GM12872 (cell line): ENCODE results near the gene PLCB1.

Experiments
- TF ChIP-seq, protein P1 (sequence below): IDR thresholded peaks from 3 replicates; pipeline ENCODE4 v1.5.1; 2011; ENCODE audit warnings: low read depth, mild to moderate bottlenecking, low read length, moderate library complexity; ENCODE audit not compliant: insufficient read depth

PLCB1 gene

DNA sequence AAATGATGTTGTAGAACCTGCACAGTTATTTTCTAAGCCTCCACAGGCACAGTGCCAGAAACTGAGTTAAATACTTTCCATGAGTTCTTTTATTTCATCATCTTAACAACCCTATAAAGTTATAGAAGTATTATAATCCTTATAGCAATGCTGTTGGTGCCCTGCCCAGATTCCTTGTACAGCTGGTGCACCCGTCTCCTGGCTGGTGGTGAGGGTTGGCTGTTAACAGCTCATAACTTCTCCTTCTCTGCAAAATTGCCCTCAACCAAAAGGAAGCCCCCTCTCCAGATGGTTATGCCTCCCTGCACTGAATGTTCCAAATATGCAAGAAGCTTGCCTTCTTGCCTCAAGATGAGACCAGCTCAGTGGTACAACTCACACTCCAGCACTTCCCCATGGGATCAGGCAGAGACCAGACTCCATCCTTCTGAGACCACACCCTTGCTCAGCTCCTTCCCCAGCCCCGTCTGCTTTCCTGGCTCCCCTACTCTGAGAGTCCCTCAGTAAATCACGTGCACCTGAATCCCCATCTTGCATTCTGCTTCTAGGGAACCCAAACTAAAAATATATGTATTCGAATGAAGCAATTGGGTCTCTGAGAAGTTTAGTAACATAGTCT, 632.4 kb downstream of the PLCB1 start:
- TF ChIP-seq, protein P1, sequence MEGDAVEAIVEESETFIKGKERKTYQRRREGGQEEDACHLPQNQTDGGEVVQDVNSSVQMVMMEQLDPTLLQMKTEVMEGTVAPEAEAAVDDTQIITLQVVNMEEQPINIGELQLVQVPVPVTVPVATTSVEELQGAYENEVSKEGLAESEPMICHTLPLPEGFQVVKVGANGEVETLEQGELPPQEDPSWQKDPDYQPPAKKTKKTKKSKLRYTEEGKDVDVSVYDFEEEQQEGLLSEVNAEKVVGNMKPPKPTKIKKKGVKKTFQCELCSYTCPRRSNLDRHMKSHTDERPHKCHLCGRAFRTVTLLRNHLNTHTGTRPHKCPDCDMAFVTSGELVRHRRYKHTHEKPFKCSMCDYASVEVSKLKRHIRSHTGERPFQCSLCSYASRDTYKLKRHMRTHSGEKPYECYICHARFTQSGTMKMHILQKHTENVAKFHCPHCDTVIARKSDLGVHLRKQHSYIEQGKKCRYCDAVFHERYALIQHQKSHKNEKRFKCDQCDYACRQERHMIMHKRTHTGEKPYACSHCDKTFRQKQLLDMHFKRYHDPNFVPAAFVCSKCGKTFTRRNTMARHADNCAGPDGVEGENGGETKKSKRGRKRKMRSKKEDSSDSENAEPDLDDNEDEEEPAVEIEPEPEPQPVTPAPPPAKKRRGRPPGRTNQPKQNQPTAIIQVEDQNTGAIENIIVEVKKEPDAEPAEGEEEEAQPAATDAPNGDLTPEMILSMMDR = no peak

DNA sequence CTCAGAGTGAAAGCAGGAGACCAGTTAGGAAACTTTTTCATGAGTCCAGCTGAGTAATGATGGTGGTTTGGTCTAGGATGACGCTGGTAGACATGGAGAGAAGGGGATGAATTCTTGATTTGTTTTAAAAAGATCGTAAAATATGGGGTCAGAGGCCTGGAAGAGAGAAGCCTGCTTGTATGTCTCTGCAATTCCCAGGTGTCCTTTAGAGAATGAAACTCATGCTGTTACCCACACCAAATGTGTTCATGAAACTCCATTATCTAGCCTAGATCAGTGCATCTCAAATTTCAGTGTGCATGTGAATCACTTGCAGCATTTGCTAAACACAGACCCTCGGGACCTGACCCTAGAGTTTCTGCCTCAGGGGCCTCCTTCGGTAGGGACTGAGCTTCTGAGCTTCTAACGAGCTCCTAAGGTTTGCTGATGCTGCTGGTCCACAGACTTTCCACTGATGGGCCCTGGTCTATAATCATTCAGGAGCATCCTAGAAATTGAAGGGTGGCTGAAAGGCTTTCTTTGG, 634.9 kb downstream of the PLCB1 start:
- TF ChIP-seq, protein P1 = no peak

GRCh38 chr20:8774412-8774811, 642.3 kb downstream of the PLCB1 start:
- TF ChIP-seq, protein P1 = no peak

DNA sequence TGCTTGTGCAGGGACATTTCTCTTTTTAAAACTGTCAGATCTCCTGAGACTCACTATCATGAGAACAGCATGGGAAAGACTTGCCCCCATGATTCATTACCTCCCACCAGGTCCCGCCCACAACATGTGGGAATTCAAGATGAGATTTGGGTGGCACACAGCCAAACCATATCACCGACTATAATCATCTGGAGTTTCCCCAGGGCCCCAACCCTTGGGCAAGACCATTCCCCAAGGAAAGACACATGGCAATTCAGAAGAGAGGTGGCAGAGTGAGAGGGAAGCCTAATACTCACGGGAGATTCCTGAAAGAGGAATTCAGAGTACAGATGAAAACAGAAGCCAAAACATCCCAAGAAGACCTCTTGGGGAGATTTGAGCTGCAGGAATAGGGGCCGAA, 645.8 kb downstream of the PLCB1 start:
- TF ChIP-seq, protein P1 = no peak

DNA sequence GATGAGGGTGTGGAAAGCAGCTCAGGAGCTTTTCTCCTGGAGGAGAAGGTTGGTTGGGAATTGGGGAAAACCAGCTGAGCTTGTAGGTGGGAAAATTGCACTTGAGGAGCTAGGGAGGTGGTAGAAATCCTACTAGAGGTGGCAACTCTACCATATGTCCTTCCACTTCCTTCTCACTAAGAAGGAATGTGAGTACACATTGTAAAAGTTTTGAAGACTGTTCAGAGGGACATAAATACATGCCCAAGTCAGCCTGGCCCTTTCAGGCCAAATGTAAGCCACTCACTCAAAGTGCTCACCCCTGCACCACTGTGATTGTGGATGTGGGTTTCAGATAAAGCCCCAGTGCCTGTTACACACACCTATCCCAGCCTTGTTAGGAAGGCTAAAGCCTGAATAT, 646.3 kb downstream of the PLCB1 start:
- TF ChIP-seq, protein P1 = no peak

DNA sequence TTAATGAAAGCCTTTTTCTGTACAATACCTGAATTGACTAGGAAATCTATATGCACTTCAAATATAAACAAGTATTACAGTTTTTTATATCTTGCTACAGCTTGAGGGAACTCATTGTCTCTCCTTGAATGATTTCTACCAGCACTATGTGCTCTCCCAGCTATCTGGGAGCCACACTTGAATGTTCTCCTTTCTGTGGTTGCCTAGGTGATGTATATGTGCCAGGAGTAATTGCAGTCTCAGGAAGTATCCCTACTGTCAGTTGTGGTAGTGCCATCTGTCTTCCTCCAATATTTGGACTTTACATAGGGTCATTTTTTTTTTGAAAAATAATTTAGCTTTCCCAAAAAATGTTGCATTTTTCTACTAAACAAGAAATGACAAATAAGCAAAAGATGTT, 648.8 kb downstream of the PLCB1 start:
- TF ChIP-seq, protein P1 = no peak

GRCh38 chr20:8782804-8783203, 650.7 kb downstream of the PLCB1 start:
- TF ChIP-seq, protein P1 = no peak
